Measurements from ENCODE around the gene FBLN1.

- TF ChIP-seq, protein P1, sequence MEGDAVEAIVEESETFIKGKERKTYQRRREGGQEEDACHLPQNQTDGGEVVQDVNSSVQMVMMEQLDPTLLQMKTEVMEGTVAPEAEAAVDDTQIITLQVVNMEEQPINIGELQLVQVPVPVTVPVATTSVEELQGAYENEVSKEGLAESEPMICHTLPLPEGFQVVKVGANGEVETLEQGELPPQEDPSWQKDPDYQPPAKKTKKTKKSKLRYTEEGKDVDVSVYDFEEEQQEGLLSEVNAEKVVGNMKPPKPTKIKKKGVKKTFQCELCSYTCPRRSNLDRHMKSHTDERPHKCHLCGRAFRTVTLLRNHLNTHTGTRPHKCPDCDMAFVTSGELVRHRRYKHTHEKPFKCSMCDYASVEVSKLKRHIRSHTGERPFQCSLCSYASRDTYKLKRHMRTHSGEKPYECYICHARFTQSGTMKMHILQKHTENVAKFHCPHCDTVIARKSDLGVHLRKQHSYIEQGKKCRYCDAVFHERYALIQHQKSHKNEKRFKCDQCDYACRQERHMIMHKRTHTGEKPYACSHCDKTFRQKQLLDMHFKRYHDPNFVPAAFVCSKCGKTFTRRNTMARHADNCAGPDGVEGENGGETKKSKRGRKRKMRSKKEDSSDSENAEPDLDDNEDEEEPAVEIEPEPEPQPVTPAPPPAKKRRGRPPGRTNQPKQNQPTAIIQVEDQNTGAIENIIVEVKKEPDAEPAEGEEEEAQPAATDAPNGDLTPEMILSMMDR (IDR thresholded peaks at IDR 0.05; ENCODE audit: low read depth, low read length), result no peak
- no peak for TF ChIP-seq EZH2phosphoT487 (IDR thresholded peaks at IDR 0.05; ENCODE audit: low read depth)
Measured at GRCh38 chr22:45600790-45601730, 98.4 kb downstream of the FBLN1 start.
